K562 (cell line): ENCODE measurements around the gene GPR108. TPM values are rescaled to one million over a fixed set of nuclear protein-coding genes. Genes with fewer than 3 reads are reported as not detected.

Experiments used
- ATAC-seq: fragments of 200-7000 bp; cut with Tn5 transposase; 3 replicates; pipeline ENCODE4 v1.9.1; 2020; ENCODE audit warnings: moderate library complexity
- BruUV-seq: library from RNA; stranded (reverse); fragments of 400-500 nt; replicated peaks from 2 replicates; lab custom pipeline; 2021; lab: Mats Ljungman, UMichigan
- CTCF ChIA-PET: fragments of 300-600 bp; formaldehyde crosslinking; extraction: SDS; loops from one replicate; lab custom pipeline; 2021; ENCODE audit warnings: low intra/inter-chr PET ratio; lab: Yijun Ruan, JAX
- POLR2A ChIA-PET: fragments of 300-600, 350-650 bp; sonication (Branson Sonifier 250); formaldehyde crosslinking; extraction: SDS; loops from one replicate; lab custom pipeline; 2021; ENCODE audit warnings: antibody characterized with exemption, inconsistent platforms; lab: Yijun Ruan, JAX
- DNase-seq, 4 experiments: peaks; one replicate each; pipeline versions ENCODE4 v3.0.0 to v3.0.0-alpha.2; 2011 to 2018; ENCODE audit warnings: low spot score in 3 of 4, mixed read lengths in 3 of 4; ENCODE audit errors: extremely low read depth in 1 of 4
- FAIRE-seq: peaks from 2 replicates; lab custom pipeline; 2011; peaks lifted over from hg19 to GRCh38; lab: Jason Lieb, UNC
- H2AFZ ChIP-seq: 2 replicates; pipeline ENCODE4 v1.6.0; 2011; ENCODE audit warnings: low read depth, low read length, control low read depth, inconsistent platforms
- H3K27ac ChIP-seq: fragments of 200-600 bp; 3 replicates; pipeline ENCODE4 v1.8.0; 2011; ENCODE audit warnings: low read depth, mild to moderate bottlenecking, control low read depth, inconsistent platforms, low read length, moderate library complexity, mixed read lengths; ENCODE audit errors: extremely low read depth
- H3K27me3 ChIP-seq, 2 experiments: fragments of 300-600 bp in 1 of 2; 2 replicates in 1 of 2; 3 replicates in 1 of 2; pipeline versions ENCODE4 v1.6.0 to v1.8.0; 2011; ENCODE audit warnings: inconsistent platforms in 2 of 2, low read length in 2 of 2, mild to moderate bottlenecking in 1 of 2, mixed read lengths in 1 of 2, moderate library complexity in 1 of 2; ENCODE audit not compliant: control insufficient read depth in 2 of 2, insufficient read depth in 2 of 2
- H3K36me3 ChIP-seq: fragments of 300-600 bp; 3 replicates; pipeline ENCODE4 v1.8.0; 2011; ENCODE audit warnings: mild to moderate bottlenecking, low read length, inconsistent platforms; ENCODE audit not compliant: control insufficient read depth, insufficient read depth
- H3K4me1 ChIP-seq, 2 experiments: fragments of 200-600 bp in 1 of 2; replicated peaks in 1 of 2; 2 replicates in 1 of 2; 3 replicates in 1 of 2; pipeline versions ENCODE4 v1.5.1 to v1.8.0; 2011; ENCODE audit warnings: inconsistent platforms in 2 of 2, low read length in 2 of 2, mild to moderate bottlenecking in 1 of 2, mixed read lengths in 1 of 2, moderate library complexity in 1 of 2; ENCODE audit not compliant: control insufficient read depth in 2 of 2, insufficient read depth in 2 of 2
- H3K4me2 ChIP-seq: 2 replicates; pipeline ENCODE4 v1.6.1; 2011; ENCODE audit warnings: low read length, control low read depth, inconsistent platforms, mixed read lengths; ENCODE audit not compliant: insufficient read depth
- H3K4me3 ChIP-seq: fragments of 200-600 bp; sonication (generic), shearing (Covaris generic); 2 replicates; pipeline ENCODE4 v1.5.1; 2016; ENCODE audit warnings: control low read depth, inconsistent platforms
- H3K79me2 ChIP-seq: fragments of 200-600 bp; 3 replicates; pipeline ENCODE4 v1.8.0; 2011; ENCODE audit warnings: low read length, inconsistent platforms; ENCODE audit not compliant: control insufficient read depth, insufficient read depth
- H3K9ac ChIP-seq, 2 experiments: 2 replicates each; pipeline versions ENCODE4 v1.6.0 to v1.6.1; 2011; ENCODE audit warnings: low read depth in 2 of 2, low read length in 2 of 2, control low read depth in 1 of 2, inconsistent platforms in 1 of 2, mild to moderate bottlenecking in 1 of 2, mixed read lengths in 1 of 2; ENCODE audit not compliant: insufficient read depth in 1 of 2
- H3K9me1 ChIP-seq: one replicate; pipeline ENCODE4 v1.6.0; 2011; ENCODE audit warnings: inconsistent platforms, mild to moderate bottlenecking, low read length, moderate library complexity; ENCODE audit not compliant: control insufficient read depth, insufficient read depth
- H3K9me3 ChIP-seq: replicated peaks from 2 replicates; pipeline ENCODE4 v1.5.1; 2011; ENCODE audit warnings: low read depth, low read length, inconsistent platforms; ENCODE audit not compliant: control insufficient read depth, insufficient read depth
- H4K20me1 ChIP-seq: replicated peaks from 2 replicates; pipeline ENCODE4 v1.6.1; 2011; ENCODE audit warnings: low read length, inconsistent platforms, mixed read lengths; ENCODE audit not compliant: control insufficient read depth, insufficient read depth
- CREB5 ChIP-seq: fragments of 250-450 bp; sonication (Bioruptor Pico); IDR thresholded peaks from 2 replicates; pipeline ENCODE4 v1.5.0; 2020; ENCODE audit warnings: mild to moderate bottlenecking
- DEAF1 ChIP-seq: fragments of 450-650 bp; formaldehyde crosslinking; IDR thresholded peaks from 2 replicates; pipeline ENCODE4 v1.4.0; 2020; ENCODE audit warnings: mild to moderate bottlenecking, moderate library complexity
- HNRNPL ChIP-seq: fragments of 200-400 bp; formaldehyde crosslinking; IDR thresholded peaks from 2 replicates; pipeline ENCODE4 v1.6.1; 2017; ENCODE audit warnings: low read depth, mild to moderate bottlenecking, low read length
- NFIC ChIP-seq: fragments of 450-650 bp; IDR thresholded peaks from 2 replicates; pipeline ENCODE4 v1.6.1; 2017; ENCODE audit warnings: mild to moderate bottlenecking, inconsistent platforms
- PYGO2 ChIP-seq: fragments of 450-650 bp; IDR thresholded peaks from 2 replicates; pipeline ENCODE4 v1.6.1; 2016; ENCODE audit warnings: mild to moderate bottlenecking, missing genetic modification characterization, moderate library complexity, missing compliant biosample characterization
- ZNF146 ChIP-seq: IDR thresholded peaks from one replicate; pipeline ENCODE4 v1.6.1; 2018; ENCODE audit warnings: missing compliant biosample characterization; ENCODE audit not compliant: unreplicated experiment
- ZNF263 ChIP-seq: sonication (generic); formaldehyde crosslinking; IDR thresholded peaks from 2 replicates; pipeline ENCODE4 v1.8.0; 2022; ENCODE audit warnings: mild to moderate bottlenecking, missing genetic modification reagents, borderline replicate concordance
- WGBS: fragments of 100-300 bp; shearing (Covaris generic); methylation state at CpG from one replicate; pipeline ENCODE4 v1.1.6; 2016; ENCODE audit warnings: low coverage, mixed read lengths; ENCODE audit not compliant: insufficient coverage; ENCODE audit errors: missing lambda C conversion rate; 5-methylcytosine and 5-hydroxymethylcytosine counted together
- in situ Hi-C: fragments of 300-500 bp; cut with MboI; formaldehyde crosslinking; loops from 4 replicates; pipeline ENCODE4 v1.15.0; 2018; ENCODE audit warnings: inconsistent platforms, mixed read lengths
- intact Hi-C: fragments of 100-400 bp; cut with micrococcal nuclease; formaldehyde crosslinking; loops from 2 replicates; pipeline ENCODE4 v1.14.2; 2022
- polyA plus RNA-seq, 8 experiments: library from polyadenylated mRNA; depleted of rRNA in 4 of 8; stranded (reverse) in 5 of 8; unstranded in 3 of 8; fragments of >200 nt; fragmentation: Nextera tagmentation in 2 of 8; fragmentation: Illumina TruSeq in 1 of 8; extraction: Ambion mirVana in 2 of 8; extraction: Trizol in 1 of 8; gene quantifications; 2 replicates each; pipeline versions ENCODE4 v1.2.1 to v1.2.3, GENCODE V29; 2011 to 2014; ENCODE audit warnings: inconsistent platforms in 1 of 8, missing spikeins in 1 of 8
- total RNA-seq, 7 experiments: library from RNA; depleted of rRNA in 6 of 7; stranded (reverse); fragments of >200 nt in 6 of 7; fragmentation: Illumina TruSeq in 2 of 7; extraction: Trizol in 2 of 7; gene quantifications; 2 replicates each; pipeline versions ENCODE4 v1.2.1 to v1.2.3, GENCODE V29; 2011 to 2021; ENCODE audit warnings: low replicate concordance in 1 of 7
- TF ChIP-seq, protein P1 (sequence below): fragments of 250-450 bp; sonication (Bioruptor Pico); IDR thresholded peaks from 2 replicates; pipeline ENCODE4 v1.5.0; 2020; ENCODE audit warnings: mild to moderate bottlenecking, borderline replicate concordance
- TF ChIP-seq, protein P2 (sequence below): fragments of 200-800 bp; sonication (Bioruptor generic); IDR thresholded peaks from 2 replicates; pipeline ENCODE4 v1.6.1; 2017; ENCODE audit warnings: missing genetic modification characterization, missing compliant biosample characterization
- TF ChIP-seq, protein P3 (sequence below): sonication (generic); formaldehyde crosslinking; IDR thresholded peaks from 2 replicates; pipeline ENCODE4 v1.8.1; 2023; ENCODE audit warnings: mild to moderate bottlenecking, missing genetic modification reagents

GPR108 gene
- total and polyA plus RNA-seq, 9 of the 15 experiments (the other 6 are each of a cell fraction or from before 2014, with no cell fraction given), result 2.4 to 33.2 (median 24.4) TPM

- H3K9ac ChIP-seq, result no peak overlapping the region
- H3K36me3 ChIP-seq, result no peaks in the 10 kb centered on the region
- H3K27me3 ChIP-seq, result no peaks in the 10 kb centered on the region; a peak in 1 of 5 replicates
- in situ Hi-C loops (no loop called here), intact Hi-C loops (no loop called here)
- no peak overlapping the region for H3K4me3 ChIP-seq
- peaks cover 7 to 27% of the 10 kb centered on the region in 2 experiments; a peak in 3 of 5 replicates for H3K4me1 ChIP-seq
- ATAC-seq (no peak), DNase-seq (no peak), FAIRE-seq (no peak)
- H3K27ac ChIP-seq, result no peak overlapping the region
- WGBS, result 70% methylated on average over 15 of the region's 18 CpGs
- H4K20me1 ChIP-seq, result no peaks in the 10 kb centered on the region
- H3K9me1 ChIP-seq, result no peaks in the 10 kb centered on the region
- no peak overlapping the region for H2AFZ ChIP-seq
- H3K9me3 ChIP-seq, result no peaks in the 10 kb centered on the region
- H3K79me2 ChIP-seq, result no peaks in the 10 kb centered on the region
- CTCF ChIA-PET, result no interaction called here
- H3K4me2 ChIP-seq, result no peak overlapping the region
- POLR2A ChIA-PET, result interaction anchor here (1.1 kb wide), 1 partner anchor 8 kb away, joined by 3 read pairs; no protein-coding TSS in a partner anchor
- no TSS peak for BruUV-seq
- TF ChIP-seq, protein P1, sequence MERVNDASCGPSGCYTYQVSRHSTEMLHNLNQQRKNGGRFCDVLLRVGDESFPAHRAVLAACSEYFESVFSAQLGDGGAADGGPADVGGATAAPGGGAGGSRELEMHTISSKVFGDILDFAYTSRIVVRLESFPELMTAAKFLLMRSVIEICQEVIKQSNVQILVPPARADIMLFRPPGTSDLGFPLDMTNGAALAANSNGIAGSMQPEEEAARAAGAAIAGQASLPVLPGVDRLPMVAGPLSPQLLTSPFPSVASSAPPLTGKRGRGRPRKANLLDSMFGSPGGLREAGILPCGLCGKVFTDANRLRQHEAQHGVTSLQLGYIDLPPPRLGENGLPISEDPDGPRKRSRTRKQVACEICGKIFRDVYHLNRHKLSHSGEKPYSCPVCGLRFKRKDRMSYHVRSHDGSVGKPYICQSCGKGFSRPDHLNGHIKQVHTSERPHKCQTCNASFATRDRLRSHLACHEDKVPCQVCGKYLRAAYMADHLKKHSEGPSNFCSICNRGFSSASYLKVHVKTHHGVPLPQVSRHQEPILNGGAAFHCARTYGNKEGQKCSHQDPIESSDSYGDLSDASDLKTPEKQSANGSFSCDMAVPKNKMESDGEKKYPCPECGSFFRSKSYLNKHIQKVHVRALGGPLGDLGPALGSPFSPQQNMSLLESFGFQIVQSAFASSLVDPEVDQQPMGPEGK (CRISPR knock-in tag), result no peak
- no peak for TF ChIP-seq PYGO2 (tag)
- no peak for TF ChIP-seq HNRNPL
- TF ChIP-seq ZNF263 (CRISPR knock-in tag), result no peak
- TF ChIP-seq DEAF1 (CRISPR knock-in tag), result no peak
- TF ChIP-seq, protein P2, sequence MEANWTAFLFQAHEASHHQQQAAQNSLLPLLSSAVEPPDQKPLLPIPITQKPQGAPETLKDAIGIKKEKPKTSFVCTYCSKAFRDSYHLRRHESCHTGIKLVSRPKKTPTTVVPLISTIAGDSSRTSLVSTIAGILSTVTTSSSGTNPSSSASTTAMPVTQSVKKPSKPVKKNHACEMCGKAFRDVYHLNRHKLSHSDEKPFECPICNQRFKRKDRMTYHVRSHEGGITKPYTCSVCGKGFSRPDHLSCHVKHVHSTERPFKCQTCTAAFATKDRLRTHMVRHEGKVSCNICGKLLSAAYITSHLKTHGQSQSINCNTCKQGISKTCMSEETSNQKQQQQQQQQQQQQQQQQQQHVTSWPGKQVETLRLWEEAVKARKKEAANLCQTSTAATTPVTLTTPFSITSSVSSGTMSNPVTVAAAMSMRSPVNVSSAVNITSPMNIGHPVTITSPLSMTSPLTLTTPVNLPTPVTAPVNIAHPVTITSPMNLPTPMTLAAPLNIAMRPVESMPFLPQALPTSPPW (CRISPR knock-in tag), result no peak
- TF ChIP-seq ZNF146 (CRISPR knock-in tag), result no peak
- TF ChIP-seq, protein P3, sequence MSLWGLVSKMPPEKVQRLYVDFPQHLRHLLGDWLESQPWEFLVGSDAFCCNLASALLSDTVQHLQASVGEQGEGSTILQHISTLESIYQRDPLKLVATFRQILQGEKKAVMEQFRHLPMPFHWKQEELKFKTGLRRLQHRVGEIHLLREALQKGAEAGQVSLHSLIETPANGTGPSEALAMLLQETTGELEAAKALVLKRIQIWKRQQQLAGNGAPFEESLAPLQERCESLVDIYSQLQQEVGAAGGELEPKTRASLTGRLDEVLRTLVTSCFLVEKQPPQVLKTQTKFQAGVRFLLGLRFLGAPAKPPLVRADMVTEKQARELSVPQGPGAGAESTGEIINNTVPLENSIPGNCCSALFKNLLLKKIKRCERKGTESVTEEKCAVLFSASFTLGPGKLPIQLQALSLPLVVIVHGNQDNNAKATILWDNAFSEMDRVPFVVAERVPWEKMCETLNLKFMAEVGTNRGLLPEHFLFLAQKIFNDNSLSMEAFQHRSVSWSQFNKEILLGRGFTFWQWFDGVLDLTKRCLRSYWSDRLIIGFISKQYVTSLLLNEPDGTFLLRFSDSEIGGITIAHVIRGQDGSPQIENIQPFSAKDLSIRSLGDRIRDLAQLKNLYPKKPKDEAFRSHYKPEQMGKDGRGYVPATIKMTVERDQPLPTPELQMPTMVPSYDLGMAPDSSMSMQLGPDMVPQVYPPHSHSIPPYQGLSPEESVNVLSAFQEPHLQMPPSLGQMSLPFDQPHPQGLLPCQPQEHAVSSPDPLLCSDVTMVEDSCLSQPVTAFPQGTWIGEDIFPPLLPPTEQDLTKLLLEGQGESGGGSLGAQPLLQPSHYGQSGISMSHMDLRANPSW (CRISPR knock-in tag), result no peak
- no peak for TF ChIP-seq CREB5
- TF ChIP-seq NFIC, result no peak
Measured at GRCh38 chr19:6696239-6696820, 41.0 kb downstream of the GPR108 start.
